ENCODE data around the gene PEX11A. TPM values are rescaled to one million over a fixed set of nuclear protein-coding genes. Genes with fewer than 3 reads are reported as not detected.

The PEX11A gene
- total RNA-seq, 8 experiments from 2014 or later: 1.5 to 14.0 (median 2.8) TPM

DNA sequence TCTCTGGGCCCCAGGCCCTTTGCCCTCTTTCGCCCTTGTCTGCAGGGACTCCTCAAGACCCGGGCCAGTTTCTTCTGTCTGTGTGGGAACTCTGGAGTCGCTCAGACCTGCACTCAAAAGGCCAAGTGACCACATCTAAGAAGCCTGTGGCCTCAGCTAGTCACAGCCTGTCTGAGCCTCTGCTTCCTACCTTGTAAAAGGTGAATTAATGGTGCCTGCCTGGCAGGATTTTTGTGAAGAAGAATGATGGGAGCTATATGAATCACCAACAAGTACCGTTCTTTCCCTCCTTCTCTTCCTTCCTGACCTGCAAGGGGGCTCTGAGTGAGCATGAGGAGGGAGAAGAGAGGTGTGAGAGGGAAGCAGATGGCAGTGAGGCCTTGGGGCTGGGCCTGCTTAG lies 18.9 kb downstream of the PEX11A start:
- ATAC-seq (replicated peaks in 6 of 8): no peak
- Histone ChIP-seq H3K27ac (no peak overlapping the region), H3K4me1 (replicated peaks in 1 of 2) (no peaks in the 10 kb centered on the region), H3K4me3 (no peak overlapping the region)
- WGBS, 10 experiments: 25 to 92% (median 50%) methylated on average over 1 to 2 of the region's 4 CpGs; no CpG with 5 or more reads in 3 of the 10 experiments
- in situ Hi-C loops (cut with MboI; ENCODE audit: low pct_unique_long_range_greater_than_20kb in 2 of 9, low sequenced_read_pairs in 9 of 9, unreplicated experiment in 9 of 9): no loop called here

DNA sequence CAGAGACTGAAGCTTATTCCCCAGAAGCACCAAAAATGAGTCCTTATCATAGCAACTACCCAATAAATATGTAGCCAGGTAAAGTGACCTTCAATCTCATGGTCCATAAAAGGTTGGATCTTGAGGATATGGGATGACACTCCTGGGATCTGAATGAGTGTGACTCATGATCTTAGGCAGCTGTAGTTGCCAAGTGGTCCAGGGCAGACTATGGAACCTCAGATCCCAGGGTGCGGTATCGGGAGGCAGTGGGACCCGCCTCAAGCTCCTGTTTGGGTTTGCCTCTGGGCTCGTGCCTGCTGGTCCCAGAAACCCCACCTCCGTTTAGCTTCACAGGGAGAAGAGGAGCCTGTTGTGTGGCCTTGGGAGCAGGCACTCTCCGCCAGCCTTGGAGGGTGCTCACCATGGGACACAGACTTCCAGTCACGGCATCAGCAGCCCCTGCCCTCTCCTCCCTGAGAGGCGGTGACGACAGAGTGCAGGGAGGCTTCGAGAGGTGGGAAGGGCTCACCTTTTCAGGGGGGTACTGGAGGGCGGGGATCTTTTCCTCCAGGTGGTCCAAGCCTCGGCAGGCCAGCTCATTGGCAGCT lies 19.5 kb downstream of the PEX11A start:
- Histone ChIP-seq H3K27ac (no peak overlapping the region), H3K4me1 (replicated peaks in 1 of 2) (peaks cover 0 to under 1% of the 10 kb centered on the region in 2 donors), H3K4me3 (no peak overlapping the region)
- ATAC-seq (replicated peaks in 6 of 8): no peak
- in situ Hi-C loops (cut with MboI; ENCODE audit: low pct_unique_long_range_greater_than_20kb in 2 of 9, low sequenced_read_pairs in 9 of 9, unreplicated experiment in 9 of 9): no loop called here
- WGBS, 10 experiments: 58 to 70% methylated on average over 4 of the region's 12 CpGs; no CpG with 5 or more reads in 8 of the 10 experiments

DNA sequence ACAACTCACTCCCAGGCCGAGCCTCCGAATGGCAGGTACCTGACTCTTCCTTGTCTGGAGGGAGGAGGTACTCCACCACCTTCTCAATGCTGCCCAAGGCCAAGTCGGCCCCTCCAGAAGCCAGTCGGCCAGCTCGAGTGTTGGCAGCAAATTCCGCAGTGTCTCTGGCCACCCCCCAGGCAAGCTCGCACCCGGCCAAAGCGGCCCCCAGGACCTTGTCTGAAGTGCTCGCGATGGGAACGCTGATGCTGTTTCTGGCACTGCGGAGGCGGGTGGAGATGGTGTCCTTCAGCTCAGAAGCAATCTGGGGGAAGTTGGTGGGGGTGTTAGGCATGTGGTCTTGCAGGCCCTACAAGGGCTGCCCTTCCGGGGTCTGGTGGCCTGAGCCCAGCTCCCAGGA lies 20.6 kb downstream of the PEX11A start:
- ATAC-seq (replicated peaks in 6 of 8): no peak
- in situ Hi-C loops (cut with MboI; ENCODE audit: low pct_unique_long_range_greater_than_20kb in 2 of 9, low sequenced_read_pairs in 9 of 9, unreplicated experiment in 9 of 9): no loop called here

DNA sequence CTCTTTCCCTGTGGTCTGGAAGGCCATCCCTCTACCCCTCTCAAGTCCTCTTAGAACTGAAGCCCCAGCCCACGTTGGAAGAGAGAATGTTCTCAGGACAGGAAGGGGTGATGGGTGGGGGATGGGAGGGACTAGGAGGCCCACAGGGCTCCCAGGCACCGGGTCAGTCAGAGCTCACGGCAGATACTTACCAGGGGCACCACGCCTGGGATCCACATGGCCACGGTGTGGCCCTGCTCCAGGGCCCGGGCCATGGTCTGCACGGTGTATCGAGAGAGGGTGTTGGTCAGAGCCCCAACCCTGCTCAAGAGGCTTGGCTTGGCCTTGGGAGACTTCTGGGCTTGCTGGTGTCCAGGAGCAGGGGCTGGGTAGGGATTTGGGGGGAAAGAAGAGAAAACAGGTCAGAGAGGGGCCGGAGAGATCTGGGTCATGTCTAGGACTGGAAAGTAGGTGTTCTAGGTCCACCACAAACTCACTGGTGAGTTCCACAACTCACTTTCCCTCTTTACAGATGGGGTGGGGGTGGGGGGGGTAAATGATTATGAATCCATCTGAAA lies 21.2 kb downstream of the PEX11A start:
- Histone ChIP-seq H3K4me3 (no peak overlapping the region), H3K27ac (no peak overlapping the region), H3K4me1 (replicated peaks in 1 of 2) (peaks cover 5 to 10% of the 10 kb centered on the region in 2 donors)
- in situ Hi-C loops (cut with MboI; ENCODE audit: low pct_unique_long_range_greater_than_20kb in 2 of 9, low sequenced_read_pairs in 9 of 9, unreplicated experiment in 9 of 9): no loop called here
- WGBS, 10 experiments: 90 to 100% methylated on average over 1 to 2 of the region's 9 CpGs; no CpG with 5 or more reads in 8 of the 10 experiments
- no peak for ATAC-seq (replicated peaks in 6 of 8)

More for the DNA sequence above, 20.6 kb downstream of the PEX11A start:
- Histone ChIP-seq H3K4me1 (replicated peaks in 1 of 2) (peaks cover 3 to 8% of the 10 kb centered on the region in 2 donors), H3K4me3 (no peak overlapping the region), H3K27ac (no peak overlapping the region)
- 70 to 100% (median 80%) methylated on average over 1 to 6 of the region's 15 CpGs; no CpG with 5 or more reads in 6 of the 10 experiments for WGBS, 10 experiments

DNA sequence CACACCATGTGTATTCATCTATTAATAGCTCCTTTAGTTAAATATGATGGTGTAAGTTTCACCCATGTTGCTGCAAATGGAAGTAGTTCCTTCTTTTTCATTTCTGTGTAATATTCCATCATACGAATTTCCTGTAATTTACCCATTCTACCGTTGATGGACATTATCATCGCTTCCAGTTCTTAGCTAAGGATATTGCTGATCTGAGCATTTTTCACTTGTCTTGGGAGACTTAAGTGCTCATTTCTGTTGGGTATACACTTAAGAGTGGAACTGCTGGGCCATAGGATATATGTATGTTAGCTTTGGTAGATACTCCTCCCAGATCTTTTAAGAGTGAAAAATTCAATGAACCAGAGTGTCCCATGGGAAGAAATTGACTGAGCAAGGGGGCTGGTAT lies 22.4 kb downstream of the PEX11A start:
- WGBS, 10 experiments: 89 to 100% (median 100%) methylated on average over 2 to 3 of the region's 3 CpGs; no CpG with 5 or more reads in 2 of the 10 experiments
- no peak for ATAC-seq (replicated peaks in 6 of 8)
- in situ Hi-C loops (cut with MboI; ENCODE audit: low pct_unique_long_range_greater_than_20kb in 2 of 9, low sequenced_read_pairs in 9 of 9, unreplicated experiment in 9 of 9): no loop called here
- Histone ChIP-seq H3K27ac (no peak overlapping the region), H3K4me1 (replicated peaks in 1 of 2) (peaks cover 5 to 10% of the 10 kb centered on the region in 2 donors), H3K4me3 (no peak overlapping the region)

DNA sequence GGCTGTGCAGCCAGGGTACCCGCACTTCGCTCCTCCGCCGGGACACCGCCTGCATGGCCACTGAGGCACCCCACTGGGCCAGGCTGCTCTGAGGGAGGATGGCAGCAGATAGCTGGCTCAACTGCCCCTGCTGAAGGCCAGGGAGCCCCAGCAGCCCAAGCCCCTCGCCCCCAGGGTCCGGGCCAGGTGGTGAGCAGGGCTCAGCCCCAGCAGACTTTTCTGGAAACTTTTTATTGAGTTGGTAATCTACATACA lies 22.9 kb downstream of the PEX11A start:
- in situ Hi-C loops (cut with MboI; ENCODE audit: low pct_unique_long_range_greater_than_20kb in 2 of 9, low sequenced_read_pairs in 9 of 9, unreplicated experiment in 9 of 9): no loop called here
- WGBS, 10 experiments: 84 to 100% (median 87%) methylated on average over 1 to 6 of the region's 7 CpGs; no CpG with 5 or more reads in 7 of the 10 experiments
- ATAC-seq (replicated peaks in 6 of 8): no peak
- H3K4me3 ChIP-seq: no peak overlapping the region
- H3K27ac ChIP-seq: no peak overlapping the region
- peaks cover 5 to 10% of the 10 kb centered on the region in 2 donors for H3K4me1 ChIP-seq (replicated peaks in 1 of 2)

DNA sequence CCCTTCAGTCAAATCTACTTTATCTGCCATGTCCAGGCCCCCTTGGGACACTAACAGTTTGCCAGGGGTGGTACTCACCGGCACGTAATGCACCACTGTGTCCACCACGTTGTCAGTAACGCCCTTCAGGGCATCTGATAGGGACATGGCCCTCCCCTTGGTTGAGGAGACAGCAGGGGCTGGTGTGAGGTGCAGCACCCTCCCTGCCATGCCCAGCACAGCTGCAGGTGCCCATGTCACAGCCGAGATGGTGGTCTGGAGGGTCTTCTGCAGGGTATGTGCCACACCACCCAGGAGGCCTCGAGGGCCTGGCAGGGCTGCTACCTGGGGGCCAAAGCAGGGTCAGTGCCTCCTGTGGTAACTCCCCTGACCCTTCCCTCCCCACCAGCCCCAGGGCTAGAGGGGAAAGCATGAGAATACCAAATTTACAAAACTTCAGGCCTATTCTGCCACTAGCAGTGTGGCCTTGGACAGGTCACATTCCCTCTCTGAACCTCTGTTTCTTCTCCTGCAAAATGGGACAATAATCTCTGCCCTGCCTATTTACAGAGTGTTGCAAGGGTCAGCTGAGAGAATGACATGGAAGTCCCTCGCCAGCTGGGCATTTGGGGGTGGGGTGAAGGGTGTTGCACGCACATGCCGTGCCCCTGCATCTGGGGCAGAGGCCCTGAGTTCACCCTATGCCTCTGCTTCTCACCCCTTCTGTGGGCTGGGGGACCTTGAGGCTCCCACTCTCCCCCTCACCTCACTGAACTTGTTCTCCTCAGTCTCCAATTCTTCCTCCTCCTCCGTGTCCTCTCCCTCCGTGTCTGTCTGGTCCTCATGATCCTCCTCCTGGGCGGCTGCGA lies 23.5 kb downstream of the PEX11A start:
- peaks cover 5 to 10% of the 10 kb centered on the region in 2 donors for H3K4me1 ChIP-seq (replicated peaks in 1 of 2)
- no peak for ATAC-seq (replicated peaks in 6 of 8)
- no peak overlapping the region for H3K4me3 ChIP-seq
- no peak overlapping the region for H3K27ac ChIP-seq
- 40 to 81% (median 77%) methylated on average over 1 to 7 of the region's 13 CpGs; no CpG with 5 or more reads in 7 of the 10 experiments for WGBS, 10 experiments
- in situ Hi-C loops (cut with MboI; ENCODE audit: low pct_unique_long_range_greater_than_20kb in 2 of 9, low sequenced_read_pairs in 9 of 9, unreplicated experiment in 9 of 9): no loop called here

DNA sequence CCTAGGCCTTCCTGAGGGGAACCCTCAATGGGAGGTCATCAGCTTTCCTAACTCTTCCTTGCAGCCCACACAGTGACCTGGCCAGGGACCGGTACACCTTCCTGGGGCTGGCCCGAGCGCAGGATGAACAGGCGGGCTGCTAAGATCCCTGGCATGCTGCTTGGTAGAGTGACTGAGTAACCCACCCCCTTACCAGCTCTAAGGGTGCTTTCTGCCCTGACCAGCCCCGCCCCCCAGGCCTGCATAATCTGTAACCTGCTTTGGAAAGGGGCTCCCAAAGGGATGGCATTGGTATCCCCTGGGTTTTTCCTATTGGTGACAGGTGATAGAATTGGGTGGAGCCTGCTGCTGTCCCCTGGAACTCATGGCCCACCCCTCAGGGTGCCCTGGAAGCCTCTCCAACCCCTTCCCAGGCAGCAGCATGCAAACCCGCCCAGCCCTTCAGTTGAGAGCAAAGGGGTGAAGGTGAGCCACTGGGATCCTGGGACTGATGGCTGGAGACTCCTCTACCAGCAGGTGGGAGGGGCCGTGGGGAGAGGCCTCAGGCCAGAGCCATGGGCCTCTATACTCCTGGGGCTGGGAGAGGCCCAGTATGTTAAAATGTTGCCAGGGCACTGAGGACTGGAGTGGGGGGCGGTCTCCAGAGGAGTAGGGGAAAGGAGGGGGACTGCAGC lies 24.2 kb downstream of the PEX11A start:
- Histone ChIP-seq H3K4me1 (replicated peaks in 1 of 2) (peaks cover 5 to 10% of the 10 kb centered on the region in 2 donors), H3K4me3 (peak overlapping the region in 1 of 5 donors; percentile 31), H3K27ac (no peak overlapping the region)
- in situ Hi-C loops (cut with MboI; ENCODE audit: low pct_unique_long_range_greater_than_20kb in 2 of 9, low sequenced_read_pairs in 9 of 9, unreplicated experiment in 9 of 9): no loop called here
- WGBS, 10 experiments: no CpG with 5 or more reads among the region's 8 CpGs
- ATAC-seq (replicated peaks in 6 of 8): peak in 5 of 8 experiments; percentile 1 to 31 (median 22)

DNA sequence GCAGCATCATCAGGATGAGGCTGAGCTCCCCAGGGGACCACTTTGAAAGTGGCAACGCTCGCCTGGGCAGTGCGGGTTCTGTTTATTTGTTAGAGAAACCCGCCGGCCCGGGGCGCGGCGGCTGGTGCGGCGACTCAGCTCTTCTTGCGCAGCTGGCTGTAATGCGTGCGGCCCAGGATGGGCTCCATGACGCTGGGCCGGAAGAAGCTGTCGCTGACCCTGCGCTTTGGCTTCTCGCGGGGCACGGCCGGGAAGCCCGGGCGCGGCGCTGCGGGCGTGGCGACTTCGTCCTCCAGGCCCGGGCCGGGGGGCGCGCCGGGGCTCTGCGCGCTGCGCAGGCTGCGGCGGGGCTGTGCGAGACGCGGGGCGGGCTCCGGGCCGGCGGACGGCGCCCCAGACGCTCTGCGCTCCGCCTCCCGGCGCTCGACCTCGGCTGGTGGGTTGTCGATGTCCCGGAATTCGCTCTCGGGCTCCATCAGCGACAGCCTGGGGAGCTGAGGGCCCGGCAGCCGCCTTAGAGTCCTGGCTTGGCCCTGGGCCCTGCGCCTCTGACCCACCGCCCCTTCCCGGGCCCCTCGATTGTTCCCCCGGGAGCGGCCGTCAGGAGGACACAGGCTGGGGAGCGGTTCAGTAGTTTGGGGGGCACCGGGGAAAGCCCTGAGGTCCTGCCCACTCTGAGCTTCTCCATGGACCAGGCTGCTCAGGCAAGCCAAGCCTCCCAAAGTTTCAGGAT lies 24.9 kb downstream of the PEX11A start:
- Histone ChIP-seq H3K27ac (no peak overlapping the region), H3K4me1 (replicated peaks in 1 of 2) (peaks cover 5 to 10% of the 10 kb centered on the region in 2 donors), H3K4me3 (peak overlapping the region; percentile 31 to 36 (median 33))
- peak; percentile 52 to 88 (median 82) for ATAC-seq (replicated peaks in 6 of 8)
- in situ Hi-C loops (cut with MboI; ENCODE audit: low pct_unique_long_range_greater_than_20kb in 2 of 9, low sequenced_read_pairs in 9 of 9, unreplicated experiment in 9 of 9): no loop called here
- whole genome bisulfite sequencing, 10 experiments: 0 to 8% (median 1%) methylated on average over 2 to 16 of the region's 72 CpGs; no CpG with 5 or more reads in 3 of the 10 experiments

DNA sequence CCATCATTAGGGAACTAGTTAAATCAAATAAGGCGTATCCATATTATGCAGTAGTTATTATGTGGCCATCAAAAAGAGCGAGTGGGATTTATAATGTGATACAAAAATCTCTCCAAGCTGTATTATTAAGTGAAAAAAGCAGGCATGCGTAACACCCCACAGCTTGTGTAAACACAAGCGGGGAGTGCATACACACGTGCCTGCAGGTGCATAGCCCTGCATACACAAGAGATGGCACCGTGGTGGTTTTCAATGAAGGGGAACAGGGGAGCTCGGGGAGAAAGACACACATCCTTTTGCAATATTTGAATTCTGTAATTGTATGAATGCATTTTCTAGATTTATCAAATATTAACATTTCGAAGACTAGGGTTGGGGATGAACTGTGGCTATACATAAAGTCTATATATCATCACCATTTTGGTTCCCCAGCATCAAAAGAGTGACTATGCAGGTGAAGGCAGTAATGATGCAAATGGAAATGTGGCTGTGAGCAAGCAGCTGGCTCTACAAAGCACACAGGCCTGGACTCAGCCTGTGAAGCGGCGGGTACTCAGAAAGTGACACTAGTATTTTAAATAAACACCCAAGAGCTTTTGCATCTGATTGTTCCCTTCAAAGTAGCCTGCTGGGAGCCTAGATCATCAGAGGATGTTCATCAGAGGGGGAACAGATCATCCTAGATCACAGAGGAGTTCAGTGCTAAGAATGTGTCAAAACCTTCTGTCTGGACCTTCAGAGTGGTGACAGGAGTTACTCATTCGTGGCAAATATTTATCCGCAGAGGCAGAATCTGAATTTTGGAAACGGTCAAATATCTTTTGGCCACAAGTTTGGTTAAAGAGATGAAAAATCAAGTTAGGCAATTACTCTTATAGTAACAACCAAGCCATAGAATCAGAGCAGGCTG lies 25.9 kb downstream of the PEX11A start:
- H3K4me1 ChIP-seq (replicated peaks in 1 of 2): peaks cover 5 to 10% of the 10 kb centered on the region in 2 donors
- H3K4me3 ChIP-seq: peak overlapping the region in 2 of 5 donors; percentile 31 to 34
- in situ Hi-C loops (cut with MboI; ENCODE audit: low pct_unique_long_range_greater_than_20kb in 2 of 9, low sequenced_read_pairs in 9 of 9, unreplicated experiment in 9 of 9): no loop called here
- ATAC-seq (replicated peaks in 6 of 8): no peak
- WGBS, 10 experiments: 38 to 100% (median 58%) methylated on average over 3 to 12 of the region's 13 CpGs
- no peak overlapping the region for H3K27ac ChIP-seq

DNA sequence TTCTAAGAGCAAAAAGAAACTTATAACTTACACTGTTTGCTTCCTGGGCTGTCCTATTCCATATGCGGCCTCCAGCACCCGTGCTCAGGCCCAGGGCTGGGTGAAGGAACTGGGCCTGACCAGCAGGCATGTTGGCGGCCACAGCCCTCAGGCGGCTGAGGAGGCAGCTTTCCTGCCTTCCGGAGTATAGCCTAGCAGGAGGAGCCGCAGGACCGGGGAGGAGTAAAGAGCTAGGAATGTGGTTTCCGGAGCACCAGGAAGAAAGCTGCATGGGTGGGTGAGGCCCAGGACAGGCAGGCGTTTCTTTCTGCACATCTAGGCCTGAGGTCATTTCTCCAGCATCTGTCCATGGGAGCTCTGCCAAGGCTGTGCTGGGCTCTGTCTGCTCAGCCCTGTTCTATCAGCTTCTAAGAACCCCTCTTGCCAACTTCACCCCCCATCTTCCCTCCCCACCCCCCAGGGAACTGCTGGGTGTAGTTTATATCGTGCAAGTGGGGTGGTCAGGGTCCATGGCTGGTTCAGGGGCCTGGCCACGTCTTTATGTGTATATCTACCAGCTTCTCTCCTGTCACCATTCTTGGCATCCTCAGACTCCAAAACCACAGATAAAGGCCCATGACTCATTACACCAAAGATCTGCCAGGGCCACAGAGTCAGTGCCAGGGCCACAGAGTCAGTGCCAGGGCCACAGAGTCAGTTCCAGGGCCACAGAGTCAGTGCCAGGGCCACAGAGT lies 27.5 kb downstream of the PEX11A start:
- no peak overlapping the region for H3K27ac ChIP-seq
- peaks cover 5 to 10% of the 10 kb centered on the region in 2 donors for H3K4me1 ChIP-seq (replicated peaks in 1 of 2)
- ATAC-seq (replicated peaks in 6 of 8): peak in 4 of 8 experiments; percentile 28 to 91 (median 88)
- in situ Hi-C loops (cut with MboI; ENCODE audit: low pct_unique_long_range_greater_than_20kb in 2 of 9, low sequenced_read_pairs in 9 of 9, unreplicated experiment in 9 of 9): no loop called here
- 0 to 61% (median 15%) methylated on average over 1 to 6 of the region's 11 CpGs; no CpG with 5 or more reads in 5 of the 10 experiments for WGBS, 10 experiments
- H3K4me3 ChIP-seq: no peak overlapping the region

All from motor neuron (in vitro differentiated cells).